Measurements from ENCODE around the gene ULK3. TPM values are rescaled to one million over a fixed set of nuclear protein-coding genes. Genes with fewer than 3 reads are reported as not detected.

Gene ULK3
- total and polyA plus RNA-seq, 2 donors (not counting 1 experiment from before 2014, with no cell fraction given): 51.1 to 108 TPM

DNA sequence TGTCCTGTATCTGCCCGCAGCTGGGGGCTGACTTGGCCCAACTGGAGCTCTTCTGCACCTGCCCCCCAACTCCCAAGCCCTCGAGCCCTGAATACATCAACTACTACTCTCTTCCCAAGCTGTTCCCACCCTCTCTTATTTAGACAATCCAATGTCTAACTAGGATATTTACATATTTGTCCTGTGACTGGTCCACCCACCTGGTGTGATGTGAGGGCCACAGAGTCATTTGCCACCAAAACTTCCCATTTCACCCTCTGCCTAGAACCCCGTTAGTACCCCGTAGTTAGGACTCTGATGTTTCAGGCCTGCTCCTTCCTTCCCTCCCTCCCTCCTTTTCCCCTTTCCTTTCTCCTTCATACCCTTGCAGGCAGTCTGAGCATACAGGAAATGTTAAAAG, 10.1 kb downstream of the ULK3 start:
- no peak overlapping the region for H3K4me3 ChIP-seq (ENCODE audit: control extremely low read depth in 1 of 5, extremely low read depth in 1 of 5, insufficient read depth in 1 of 5, low read depth in 2 of 5, low read length in 4 of 5)
- H3K9ac ChIP-seq (ENCODE audit: low read length): no peak overlapping the region
- no peaks in the 10 kb centered on the region for H4K20me1 ChIP-seq (ENCODE audit: control insufficient read depth, insufficient read depth, low read length, poor library complexity, severe bottlenecking)
- TF ChIP-seq, protein P1, sequence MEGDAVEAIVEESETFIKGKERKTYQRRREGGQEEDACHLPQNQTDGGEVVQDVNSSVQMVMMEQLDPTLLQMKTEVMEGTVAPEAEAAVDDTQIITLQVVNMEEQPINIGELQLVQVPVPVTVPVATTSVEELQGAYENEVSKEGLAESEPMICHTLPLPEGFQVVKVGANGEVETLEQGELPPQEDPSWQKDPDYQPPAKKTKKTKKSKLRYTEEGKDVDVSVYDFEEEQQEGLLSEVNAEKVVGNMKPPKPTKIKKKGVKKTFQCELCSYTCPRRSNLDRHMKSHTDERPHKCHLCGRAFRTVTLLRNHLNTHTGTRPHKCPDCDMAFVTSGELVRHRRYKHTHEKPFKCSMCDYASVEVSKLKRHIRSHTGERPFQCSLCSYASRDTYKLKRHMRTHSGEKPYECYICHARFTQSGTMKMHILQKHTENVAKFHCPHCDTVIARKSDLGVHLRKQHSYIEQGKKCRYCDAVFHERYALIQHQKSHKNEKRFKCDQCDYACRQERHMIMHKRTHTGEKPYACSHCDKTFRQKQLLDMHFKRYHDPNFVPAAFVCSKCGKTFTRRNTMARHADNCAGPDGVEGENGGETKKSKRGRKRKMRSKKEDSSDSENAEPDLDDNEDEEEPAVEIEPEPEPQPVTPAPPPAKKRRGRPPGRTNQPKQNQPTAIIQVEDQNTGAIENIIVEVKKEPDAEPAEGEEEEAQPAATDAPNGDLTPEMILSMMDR (IDR thresholded peaks at IDR 0.05): no peak
- TF ChIP-seq EZH2 (IDR thresholded peaks at IDR 0.05; ENCODE audit: borderline replicate concordance, insufficient read depth, low read depth, low read length, poor library complexity, severe bottlenecking): no peak
- ChIA-PET CTCF (interaction anchor here (0.8 to 6.6 kb wide), 4 partner anchors 12 to 69 kb away, joined by 3 to 46 read pairs (median 4); no protein-coding TSS in a partner anchor), POLR2A (no interaction called here)
- Mint-ChIP-seq H3K4me3 (no peak overlapping the region), H3K9me3 (ENCODE audit: insufficient read depth) (no peaks in the 10 kb centered on the region), H3K27ac (no peak overlapping the region), H3K27me3 (peaks cover 16% of the 10 kb centered on the region), H3K4me1 (peaks cover 8% of the 10 kb centered on the region)
- no peak overlapping the region for H3K27ac ChIP-seq (ENCODE audit: low read length in 2 of 2)
- H3K4me2 ChIP-seq (replicated peaks; ENCODE audit: low read depth, low read length, poor library complexity, severe bottlenecking): no peak overlapping the region
- H3K9me3 ChIP-seq (ENCODE audit: control extremely low read depth in 1 of 3, control insufficient read depth in 2 of 3, insufficient read depth in 1 of 3, low read length in 2 of 3): peaks cover 0 to 6% (median 0%) of the 10 kb centered on the region in 3 donors
- peaks cover 0 to 16% (median 4%) of the 10 kb centered on the region in 4 experiments for H3K27me3 ChIP-seq (replicated peaks in 1 of 4; ENCODE audit: control extremely low read depth in 1 of 4, control insufficient read depth in 3 of 4, insufficient read depth in 4 of 4, low read length in 3 of 4)
- DNase-seq: no peak
- H3K36me3 ChIP-seq (replicated peaks in 1 of 2; ENCODE audit: control extremely low read depth in 1 of 2, control insufficient read depth in 1 of 2, extremely low read depth in 1 of 2, insufficient read depth in 2 of 2, low read length in 1 of 2): peaks cover 0 to 2% of the 10 kb centered on the region in 2 experiments
- 93% methylated on average over 2 of the region's 4 CpGs for WGBS (ENCODE audit: insufficient coverage)
- H3K79me2 ChIP-seq (ENCODE audit: control insufficient read depth, insufficient read depth, low read length): no peaks in the 10 kb centered on the region
- no peak overlapping the region for H2AFZ ChIP-seq (ENCODE audit: insufficient read depth, low read depth, low read length, poor library complexity, severe bottlenecking)
- intact Hi-C loops (cut with micrococcal nuclease): no loop called here
- no peak for ATAC-seq (ENCODE audit: low read depth)
- H3K4me1 ChIP-seq (ENCODE audit: control insufficient read depth in 2 of 2, insufficient read depth in 2 of 2, low read length in 2 of 2): peaks cover 0 to 13% of the 10 kb centered on the region in 2 donors

DNA sequence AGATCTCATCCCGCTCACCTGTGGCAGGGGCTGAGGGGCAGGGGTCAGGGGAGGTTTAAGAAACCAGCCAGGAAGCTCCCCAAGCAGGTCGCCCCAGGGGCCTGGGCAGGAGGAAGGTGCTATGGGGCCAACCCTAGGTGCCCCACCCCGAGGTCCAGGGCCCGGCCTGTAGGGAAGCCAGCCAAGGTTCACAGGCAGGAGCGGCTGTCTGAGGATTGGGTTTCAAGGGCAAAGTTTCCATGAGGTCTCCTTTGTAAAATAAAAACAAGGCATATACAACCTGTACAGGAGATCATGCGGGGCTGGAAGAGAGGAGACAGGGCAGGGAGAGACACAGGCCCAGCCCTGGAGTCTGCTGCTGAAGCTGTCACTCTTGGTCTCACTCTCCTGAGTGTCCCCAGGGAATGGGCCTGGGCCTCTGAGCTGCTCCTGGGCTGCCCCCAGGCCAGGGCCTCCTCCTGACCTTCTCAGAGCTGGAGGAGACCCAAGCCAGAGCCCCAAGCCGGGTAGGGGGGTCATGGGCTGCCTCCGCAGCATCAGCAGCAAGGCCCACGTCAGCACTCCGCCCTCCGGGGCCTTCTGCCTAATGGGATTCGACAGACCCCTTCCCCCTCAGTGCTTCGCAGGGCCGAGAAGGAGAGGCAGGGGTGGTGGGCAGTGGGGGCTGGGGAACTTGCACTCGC, 11.0 kb downstream of the ULK3 start:
- H3K36me3 ChIP-seq (replicated peaks in 1 of 2; ENCODE audit: control extremely low read depth in 1 of 2, control insufficient read depth in 1 of 2, extremely low read depth in 1 of 2, insufficient read depth in 2 of 2, low read length in 1 of 2): peaks cover 0 to 2% of the 10 kb centered on the region in 2 experiments
- no peaks in the 10 kb centered on the region for H4K20me1 ChIP-seq (ENCODE audit: control insufficient read depth, insufficient read depth, low read length, poor library complexity, severe bottlenecking)
- H2AFZ ChIP-seq (ENCODE audit: insufficient read depth, low read depth, low read length, poor library complexity, severe bottlenecking): no peak overlapping the region
- H3K27me3 ChIP-seq (replicated peaks in 1 of 4; ENCODE audit: control extremely low read depth in 1 of 4, control insufficient read depth in 3 of 4, insufficient read depth in 4 of 4, low read length in 3 of 4): peaks cover 0 to 25% (median 11%) of the 10 kb centered on the region in 4 experiments
- H3K4me3 ChIP-seq (ENCODE audit: control extremely low read depth in 1 of 5, extremely low read depth in 1 of 5, insufficient read depth in 1 of 5, low read depth in 2 of 5, low read length in 4 of 5): no peak overlapping the region
- no peak overlapping the region for H3K9ac ChIP-seq (ENCODE audit: low read length)
- 94% methylated on average over 10 of the region's 15 CpGs for WGBS (ENCODE audit: insufficient coverage)
- H3K4me1 ChIP-seq (ENCODE audit: control insufficient read depth in 2 of 2, insufficient read depth in 2 of 2, low read length in 2 of 2): peaks cover under 1 to 15% of the 10 kb centered on the region in 2 donors
- peaks cover 0 to 11% (median 0%) of the 10 kb centered on the region in 3 donors for H3K9me3 ChIP-seq (ENCODE audit: control extremely low read depth in 1 of 3, control insufficient read depth in 2 of 3, insufficient read depth in 1 of 3, low read length in 2 of 3)
- H3K27me3 Mint-ChIP-seq: peaks cover 24% of the 10 kb centered on the region
- peaks cover 8% of the 10 kb centered on the region for H3K4me1 Mint-ChIP-seq
- DNase-seq (no peak), ATAC-seq (ENCODE audit: low read depth) (no peak)
- no peak for TF ChIP-seq EZH2 (IDR thresholded peaks at IDR 0.05; ENCODE audit: borderline replicate concordance, insufficient read depth, low read depth, low read length, poor library complexity, severe bottlenecking)
- TF ChIP-seq, protein P1 (IDR thresholded peaks at IDR 0.05): no peak
- no peaks in the 10 kb centered on the region for H3K9me3 Mint-ChIP-seq (ENCODE audit: insufficient read depth)
- no peak overlapping the region for H3K27ac Mint-ChIP-seq
- intact Hi-C loops (cut with micrococcal nuclease): no loop called here
- H3K4me3 Mint-ChIP-seq: no peak overlapping the region
- no peak overlapping the region for H3K4me2 ChIP-seq (replicated peaks; ENCODE audit: low read depth, low read length, poor library complexity, severe bottlenecking)
- ChIA-PET POLR2A (no interaction called here), CTCF (interaction anchor here (6.6 kb wide), 1 partner anchor 62 kb away, joined by 46 read pairs; no protein-coding TSS in a partner anchor)
- no peaks in the 10 kb centered on the region for H3K79me2 ChIP-seq (ENCODE audit: control insufficient read depth, insufficient read depth, low read length)
- H3K27ac ChIP-seq (ENCODE audit: low read length in 2 of 2): no peak overlapping the region
